H9 (cell line): Measurements from ENCODE around the gene NBEA. TPM values are rescaled to one million over a fixed set of nuclear protein-coding genes. Genes with fewer than 3 reads are reported as not detected.

Source experiments
- DNase-seq: peaks from one replicate; pipeline ENCODE4 v3.0.0-alpha.2; 2017
- H2AFZ ChIP-seq: one replicate; pipeline ENCODE4 v1.6.1; 2013; ENCODE audit warnings: mild to moderate bottlenecking, low read length, control low read depth, moderate library complexity
- H2AK5ac ChIP-seq: 2 replicates; pipeline ENCODE4 v1.6.1; 2013; ENCODE audit warnings: low read length, control low read depth, mixed read lengths; ENCODE audit not compliant: insufficient read length
- H2BK120ac ChIP-seq: one replicate; pipeline ENCODE4 v1.6.1; 2013; ENCODE audit warnings: low read depth, mild to moderate bottlenecking, low read length, control low read depth, inconsistent platforms; ENCODE audit not compliant: poor library complexity, severe bottlenecking
- H2BK12ac ChIP-seq: 2 replicates; pipeline ENCODE4 v1.6.1; 2013; ENCODE audit warnings: low read length, control low read depth, mixed read lengths, low read depth; ENCODE audit not compliant: insufficient read length
- H2BK15ac ChIP-seq: 2 replicates; pipeline ENCODE4 v1.6.1; 2013; ENCODE audit warnings: low read depth, low read length, control low read depth
- H2BK20ac ChIP-seq: one replicate; pipeline ENCODE4 v1.6.1; 2013; ENCODE audit warnings: low read depth, mild to moderate bottlenecking, low read length, control low read depth, inconsistent platforms; ENCODE audit not compliant: poor library complexity, severe bottlenecking
- H2BK5ac ChIP-seq: 2 replicates; pipeline ENCODE4 v1.6.1; 2013; ENCODE audit warnings: low read length, control low read depth, mixed read lengths; ENCODE audit not compliant: insufficient read length
- H3K14ac ChIP-seq: 2 replicates; pipeline ENCODE4 v1.6.1; 2013; ENCODE audit warnings: low read length, control low read depth; ENCODE audit not compliant: insufficient read depth
- H3K18ac ChIP-seq: 2 replicates; pipeline ENCODE4 v1.6.1; 2013; ENCODE audit warnings: low read depth, mild to moderate bottlenecking, mixed read lengths, low read length, control low read depth; ENCODE audit not compliant: insufficient read length
- H3K23ac ChIP-seq: 2 replicates; pipeline ENCODE4 v1.6.1; 2013; ENCODE audit warnings: low read length, control low read depth, mixed read lengths, low read depth; ENCODE audit not compliant: insufficient read length
- H3K23me2 ChIP-seq: 2 replicates; pipeline ENCODE4 v1.6.1; 2013; ENCODE audit warnings: low read depth, mild to moderate bottlenecking, mixed read lengths, low read length, control low read depth; ENCODE audit not compliant: insufficient read length, poor library complexity, severe bottlenecking
- H3K27ac ChIP-seq: 2 replicates; pipeline ENCODE4 v1.5.1; 2013; ENCODE audit warnings: low read length, control low read depth, mixed read lengths, low read depth; ENCODE audit not compliant: insufficient read length
- H3K27me3 ChIP-seq: 2 replicates; pipeline ENCODE4 v1.6.1; 2013; ENCODE audit warnings: low read length, control low read depth, inconsistent platforms; ENCODE audit not compliant: insufficient read depth
- H3K4ac ChIP-seq: 2 replicates; pipeline ENCODE4 v1.6.1; 2013; ENCODE audit warnings: low read depth, mild to moderate bottlenecking, control low read depth, inconsistent platforms, low read length, moderate library complexity
- H3K4me1 ChIP-seq: 2 replicates; pipeline ENCODE4 v1.6.1; 2013; ENCODE audit warnings: low read length, control low read depth, inconsistent platforms; ENCODE audit not compliant: insufficient read depth
- H3K4me2 ChIP-seq: 2 replicates; pipeline ENCODE4 v1.6.1; 2013; ENCODE audit warnings: low read length, control low read depth, mixed read lengths; ENCODE audit not compliant: insufficient read length, insufficient read depth
- H3K56ac ChIP-seq: 2 replicates; pipeline ENCODE4 v1.6.1; 2013; ENCODE audit warnings: low read depth, mild to moderate bottlenecking, mixed read lengths, low read length, control low read depth; ENCODE audit not compliant: insufficient read length
- H3K79me1 ChIP-seq: 2 replicates; pipeline ENCODE4 v1.6.1; 2013; ENCODE audit warnings: low read depth, mild to moderate bottlenecking, moderate library complexity, low read length, control low read depth, inconsistent platforms; ENCODE audit not compliant: insufficient read depth, poor library complexity, severe bottlenecking
- H3K79me2 ChIP-seq: 2 replicates; pipeline ENCODE4 v1.6.1; 2013; ENCODE audit warnings: low read length, control low read depth, inconsistent platforms; ENCODE audit not compliant: insufficient read depth
- H3K9ac ChIP-seq: 2 replicates; pipeline ENCODE4 v1.6.1; 2013; ENCODE audit warnings: low read length, control low read depth, mixed read lengths; ENCODE audit not compliant: insufficient read length; ENCODE audit errors: extremely low read depth
- H3K9me3 ChIP-seq: one replicate; pipeline ENCODE4 v1.6.1; 2013; ENCODE audit warnings: low read depth, low read length, inconsistent platforms; ENCODE audit not compliant: control insufficient read depth
- H3T11ph ChIP-seq: one replicate; pipeline ENCODE4 v1.6.1; 2013; ENCODE audit warnings: mild to moderate bottlenecking, low read length, control low read depth, inconsistent platforms
- H4K20me1 ChIP-seq: one replicate; pipeline ENCODE4 v1.6.1; 2013; ENCODE audit not compliant: control insufficient read depth, insufficient read length, insufficient read depth
- H4K5ac ChIP-seq: 2 replicates; pipeline ENCODE4 v1.6.1; 2013; ENCODE audit warnings: low read depth, mild to moderate bottlenecking, mixed read lengths, low read length, control low read depth; ENCODE audit not compliant: insufficient read length
- H4K8ac ChIP-seq: replicated peaks from 2 replicates; pipeline ENCODE4 v1.6.1; 2013; ENCODE audit warnings: low read length, control low read depth, mixed read lengths, low read depth; ENCODE audit not compliant: insufficient read length
- H4K91ac ChIP-seq: 2 replicates; pipeline ENCODE4 v1.6.1; 2013; ENCODE audit warnings: low read depth, mild to moderate bottlenecking, moderate library complexity, mixed read lengths, low read length, control low read depth; ENCODE audit not compliant: insufficient read length
- H3K27ac Mint-ChIP-seq, 3 experiments: 2 replicates in 2 of 3; 3 replicates in 1 of 3; pipeline ENCODE4 v1.8.0; 2020 to 2021; ENCODE audit warnings: mixed read lengths in 3 of 3, mild to moderate bottlenecking in 1 of 3, moderate library complexity in 1 of 3
- H3K27me3 Mint-ChIP-seq: 2 replicates; pipeline ENCODE4 v1.8.0; 2021; ENCODE audit warnings: low read depth, mild to moderate bottlenecking, moderate library complexity, mixed read lengths
- H3K36me3 Mint-ChIP-seq, 3 experiments: 2 replicates in 2 of 3; 3 replicates in 1 of 3; pipeline ENCODE4 v1.8.0; 2020 to 2021; ENCODE audit warnings: low read depth in 3 of 3, mixed read lengths in 3 of 3; ENCODE audit not compliant: insufficient read depth in 1 of 3
- H3K4me1 Mint-ChIP-seq, 2 experiments: 2 replicates each; pipeline ENCODE4 v1.8.0; 2020; ENCODE audit warnings: mixed read lengths in 2 of 2
- H3K4me3 Mint-ChIP-seq, 2 experiments: 2 replicates in 1 of 2; 3 replicates in 1 of 2; pipeline ENCODE4 v1.8.0; 2020 to 2021; ENCODE audit warnings: mild to moderate bottlenecking in 2 of 2, mixed read lengths in 2 of 2, moderate library complexity in 1 of 2
- H3K9me3 Mint-ChIP-seq, 2 experiments: 2 replicates in 1 of 2; 3 replicates in 1 of 2; pipeline ENCODE4 v1.8.0; 2020; ENCODE audit warnings: mild to moderate bottlenecking in 2 of 2, mixed read lengths in 2 of 2, moderate library complexity in 1 of 2
- CTCF ChIP-seq: fragments of 200-600 bp; sonication (generic); conservative IDR thresholded peaks from 3 replicates; pipeline ENCODE4 v1.8.0; 2021; ENCODE audit warnings: antibody characterized with exemption, mild to moderate bottlenecking
- WGBS: extraction: QIAGEN DNeasy Blood & Tissue Kit; methylation state at CpG from one replicate; pipeline ENCODE4 v1.1.7; 2013; ENCODE audit warnings: missing lambda C conversion rate, low lambda C conversion rate, mixed read lengths; ENCODE audit not compliant: insufficient read length; ENCODE audit errors: extremely low coverage; 5-methylcytosine and 5-hydroxymethylcytosine counted together
- total RNA-seq: library from RNA; stranded (reverse); gene quantifications from 2 replicates; pipeline ENCODE4 v1.2.1, GENCODE V29; 2021

NBEA gene
- total RNA-seq, 1 experiment from 2014 or later: 17.3 TPM

DNA sequence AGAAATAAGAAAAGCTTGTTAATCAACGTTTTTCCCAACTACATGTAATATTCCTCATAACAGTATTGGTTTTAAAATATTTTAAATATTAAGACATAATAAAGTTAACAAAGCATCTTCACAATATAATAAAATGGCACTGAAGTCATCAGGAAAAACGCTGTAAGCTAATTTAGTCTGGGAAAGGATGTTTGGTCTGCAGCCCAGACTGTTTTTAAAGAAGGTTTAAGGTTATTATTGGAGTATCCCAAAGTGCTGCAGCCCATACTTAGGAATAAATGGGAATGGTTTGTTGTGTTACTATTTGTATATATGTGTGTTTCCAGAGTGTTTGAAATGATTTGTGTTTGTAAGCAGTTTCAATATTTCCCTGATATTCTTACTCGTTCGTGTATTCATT lies 727.3 kb downstream of the NBEA start:
- Histone ChIP-seq H3K23me2 (no peaks in the 10 kb centered on the region), H3K23ac (no peak overlapping the region), H3K4ac (no peak overlapping the region), H3K14ac (no peak overlapping the region), H3K56ac (no peak overlapping the region), H3K79me2 (no peaks in the 10 kb centered on the region), H3K4me2 (no peak overlapping the region), H3K79me1 (no peaks in the 10 kb centered on the region), H2BK120ac (no peak overlapping the region), H4K8ac (no peak overlapping the region), H3K4me1 (no peaks in the 10 kb centered on the region), H4K5ac (no peak overlapping the region), H3K9me3 (no peaks in the 10 kb centered on the region), H3K18ac (no peak overlapping the region), H2BK20ac (no peak overlapping the region), H2AFZ (no peak overlapping the region), H4K91ac (no peak overlapping the region), H3K27ac (no peak overlapping the region), H2BK5ac (no peak overlapping the region), H3K9ac (no peak overlapping the region), H2BK12ac (no peak overlapping the region), H3T11ph (no peak overlapping the region), H2AK5ac (no peak overlapping the region), H2BK15ac (no peak overlapping the region), H3K27me3 (no peaks in the 10 kb centered on the region), H4K20me1 (no peaks in the 10 kb centered on the region)
- Mint-ChIP-seq H3K36me3 (no peaks in the 10 kb centered on the region; a peak in 1 of 7 replicates), H3K4me1 (peaks cover 0 to 9% of the 10 kb centered on the region in 2 experiments; a peak in 2 of 4 replicates), H3K27ac (no peak overlapping the region), H3K9me3 (no peaks in the 10 kb centered on the region), H3K4me3 (no peak overlapping the region), H3K27me3 (no peaks in the 10 kb centered on the region)
- DNase-seq: no peak
- no CpG with 5 or more reads among the region's 4 CpGs for WGBS
- no peak for TF ChIP-seq CTCF
